ENCODE measurements around the gene RBMS2.
"Not testable (repeated sequence)": the region's sequence is repeated elsewhere in the genome, so short reads cannot be mapped to it uniquely, and the experiment has no call there.

The RBMS2 gene

DNA sequence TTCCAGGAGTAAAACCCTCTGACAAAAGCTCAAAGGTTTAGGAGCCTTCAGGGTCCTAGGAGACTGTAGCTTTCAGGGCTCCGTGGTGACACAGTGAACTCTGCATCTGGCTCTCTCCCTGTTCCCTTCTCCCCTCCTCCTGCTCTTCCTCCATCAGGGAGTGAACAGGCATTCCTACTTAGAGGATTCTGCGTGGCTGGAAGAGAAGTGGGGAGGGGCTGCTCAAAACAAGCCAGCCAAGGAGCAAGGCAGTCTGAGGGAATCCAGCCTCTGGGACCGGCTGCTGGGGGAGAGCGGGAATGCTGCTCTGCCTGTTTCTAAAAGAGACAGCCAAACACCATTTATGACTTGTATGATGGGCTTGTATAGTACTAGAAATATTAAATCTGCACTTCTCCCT, 49.5 kb downstream of the RBMS2 start (continued):
- TF ChIP-seq, protein P1, sequence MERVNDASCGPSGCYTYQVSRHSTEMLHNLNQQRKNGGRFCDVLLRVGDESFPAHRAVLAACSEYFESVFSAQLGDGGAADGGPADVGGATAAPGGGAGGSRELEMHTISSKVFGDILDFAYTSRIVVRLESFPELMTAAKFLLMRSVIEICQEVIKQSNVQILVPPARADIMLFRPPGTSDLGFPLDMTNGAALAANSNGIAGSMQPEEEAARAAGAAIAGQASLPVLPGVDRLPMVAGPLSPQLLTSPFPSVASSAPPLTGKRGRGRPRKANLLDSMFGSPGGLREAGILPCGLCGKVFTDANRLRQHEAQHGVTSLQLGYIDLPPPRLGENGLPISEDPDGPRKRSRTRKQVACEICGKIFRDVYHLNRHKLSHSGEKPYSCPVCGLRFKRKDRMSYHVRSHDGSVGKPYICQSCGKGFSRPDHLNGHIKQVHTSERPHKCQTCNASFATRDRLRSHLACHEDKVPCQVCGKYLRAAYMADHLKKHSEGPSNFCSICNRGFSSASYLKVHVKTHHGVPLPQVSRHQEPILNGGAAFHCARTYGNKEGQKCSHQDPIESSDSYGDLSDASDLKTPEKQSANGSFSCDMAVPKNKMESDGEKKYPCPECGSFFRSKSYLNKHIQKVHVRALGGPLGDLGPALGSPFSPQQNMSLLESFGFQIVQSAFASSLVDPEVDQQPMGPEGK (CRISPR knock-in tag; IDR thresholded peaks at IDR 0.05; ENCODE audit: borderline replicate concordance), result no peak
- TF ChIP-seq ZFP3 (CRISPR knock-in tag; IDR thresholded peaks at IDR 0.05) (no peak), ISL1 (CRISPR knock-in tag; IDR thresholded peaks at IDR 0.05) (no peak)

DNA sequence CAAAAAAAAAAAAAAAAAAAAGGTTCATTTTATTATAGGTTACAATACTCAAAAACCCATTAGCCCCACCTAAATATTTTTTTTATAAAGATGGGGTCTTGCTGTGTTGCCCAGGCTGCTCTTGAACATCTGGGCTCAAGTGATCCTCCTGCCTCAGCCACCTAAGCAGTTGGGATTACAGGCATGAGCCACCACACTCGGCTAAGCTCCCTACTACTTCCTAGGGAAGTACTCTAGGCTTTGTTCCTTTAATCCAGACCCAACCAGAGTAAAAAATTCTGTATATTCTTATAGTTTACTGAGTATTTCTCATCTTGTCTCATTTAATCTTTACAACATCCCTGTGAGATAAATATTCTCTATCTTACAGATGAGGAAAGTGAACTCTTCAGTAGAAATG, 50.7 kb downstream of the RBMS2 start:
- TF ChIP-seq ARNTL (CRISPR knock-in tag; IDR thresholded peaks at IDR 0.05; ENCODE audit: borderline replicate concordance, low read depth) (no peak), SNAI2 (CRISPR knock-in tag; IDR thresholded peaks at IDR 0.05) (no peak), ZNF8 (CRISPR knock-in tag; IDR thresholded peaks at IDR 0.05) (no peak), ZNF70 (CRISPR knock-in tag; IDR thresholded peaks at IDR 0.05) (no peak), CSDC2 (CRISPR knock-in tag; IDR thresholded peaks at IDR 0.05) (no peak), ESRRG (CRISPR knock-in tag; IDR thresholded peaks at IDR 0.05) (no peak), BACH2 (CRISPR knock-in tag; IDR thresholded peaks at IDR 0.05; ENCODE audit: borderline replicate concordance) (no peak), ISL1 (CRISPR knock-in tag; IDR thresholded peaks at IDR 0.05) (no peak), PPARA (CRISPR knock-in tag; IDR thresholded peaks at IDR 0.05; ENCODE audit: borderline replicate concordance) (no peak), TOX (CRISPR knock-in tag; IDR thresholded peaks at IDR 0.05; ENCODE audit: borderline replicate concordance) (no peak), ZNF565 (CRISPR knock-in tag; conservative IDR thresholded peaks at IDR 0.05; ENCODE audit: low read depth) (no peak), ZFP30 (CRISPR knock-in tag; IDR thresholded peaks at IDR 0.05) (no peak), OSR1 (CRISPR knock-in tag; IDR thresholded peaks at IDR 0.05) (no peak)
- TF ChIP-seq, protein P1 (CRISPR knock-in tag; IDR thresholded peaks at IDR 0.05; ENCODE audit: borderline replicate concordance), result no peak
- TF ChIP-seq, protein P2, sequence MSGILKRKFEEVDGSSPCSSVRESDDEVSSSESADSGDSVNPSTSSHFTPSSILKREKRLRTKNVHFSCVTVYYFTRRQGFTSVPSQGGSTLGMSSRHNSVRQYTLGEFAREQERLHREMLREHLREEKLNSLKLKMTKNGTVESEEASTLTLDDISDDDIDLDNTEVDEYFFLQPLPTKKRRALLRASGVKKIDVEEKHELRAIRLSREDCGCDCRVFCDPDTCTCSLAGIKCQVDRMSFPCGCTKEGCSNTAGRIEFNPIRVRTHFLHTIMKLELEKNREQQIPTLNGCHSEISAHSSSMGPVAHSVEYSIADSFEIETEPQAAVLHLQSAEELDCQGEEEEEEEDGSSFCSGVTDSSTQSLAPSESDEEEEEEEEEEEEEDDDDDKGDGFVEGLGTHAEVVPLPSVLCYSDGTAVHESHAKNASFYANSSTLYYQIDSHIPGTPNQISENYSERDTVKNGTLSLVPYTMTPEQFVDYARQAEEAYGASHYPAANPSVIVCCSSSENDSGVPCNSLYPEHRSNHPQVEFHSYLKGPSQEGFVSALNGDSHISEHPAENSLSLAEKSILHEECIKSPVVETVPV (CRISPR knock-in tag; IDR thresholded peaks at IDR 0.05), result no peak
- TF ChIP-seq, protein P3, sequence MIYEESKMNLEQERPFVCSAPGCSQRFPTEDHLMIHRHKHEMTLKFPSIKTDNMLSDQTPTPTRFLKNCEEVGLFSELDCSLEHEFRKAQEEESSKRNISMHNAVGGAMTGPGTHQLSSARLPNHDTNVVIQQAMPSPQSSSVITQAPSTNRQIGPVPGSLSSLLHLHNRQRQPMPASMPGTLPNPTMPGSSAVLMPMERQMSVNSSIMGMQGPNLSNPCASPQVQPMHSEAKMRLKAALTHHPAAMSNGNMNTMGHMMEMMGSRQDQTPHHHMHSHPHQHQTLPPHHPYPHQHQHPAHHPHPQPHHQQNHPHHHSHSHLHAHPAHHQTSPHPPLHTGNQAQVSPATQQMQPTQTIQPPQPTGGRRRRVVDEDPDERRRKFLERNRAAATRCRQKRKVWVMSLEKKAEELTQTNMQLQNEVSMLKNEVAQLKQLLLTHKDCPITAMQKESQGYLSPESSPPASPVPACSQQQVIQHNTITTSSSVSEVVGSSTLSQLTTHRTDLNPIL (CRISPR knock-in tag; IDR thresholded peaks at IDR 0.05; ENCODE audit: low read depth), result no peak
- TF ChIP-seq, protein P4, sequence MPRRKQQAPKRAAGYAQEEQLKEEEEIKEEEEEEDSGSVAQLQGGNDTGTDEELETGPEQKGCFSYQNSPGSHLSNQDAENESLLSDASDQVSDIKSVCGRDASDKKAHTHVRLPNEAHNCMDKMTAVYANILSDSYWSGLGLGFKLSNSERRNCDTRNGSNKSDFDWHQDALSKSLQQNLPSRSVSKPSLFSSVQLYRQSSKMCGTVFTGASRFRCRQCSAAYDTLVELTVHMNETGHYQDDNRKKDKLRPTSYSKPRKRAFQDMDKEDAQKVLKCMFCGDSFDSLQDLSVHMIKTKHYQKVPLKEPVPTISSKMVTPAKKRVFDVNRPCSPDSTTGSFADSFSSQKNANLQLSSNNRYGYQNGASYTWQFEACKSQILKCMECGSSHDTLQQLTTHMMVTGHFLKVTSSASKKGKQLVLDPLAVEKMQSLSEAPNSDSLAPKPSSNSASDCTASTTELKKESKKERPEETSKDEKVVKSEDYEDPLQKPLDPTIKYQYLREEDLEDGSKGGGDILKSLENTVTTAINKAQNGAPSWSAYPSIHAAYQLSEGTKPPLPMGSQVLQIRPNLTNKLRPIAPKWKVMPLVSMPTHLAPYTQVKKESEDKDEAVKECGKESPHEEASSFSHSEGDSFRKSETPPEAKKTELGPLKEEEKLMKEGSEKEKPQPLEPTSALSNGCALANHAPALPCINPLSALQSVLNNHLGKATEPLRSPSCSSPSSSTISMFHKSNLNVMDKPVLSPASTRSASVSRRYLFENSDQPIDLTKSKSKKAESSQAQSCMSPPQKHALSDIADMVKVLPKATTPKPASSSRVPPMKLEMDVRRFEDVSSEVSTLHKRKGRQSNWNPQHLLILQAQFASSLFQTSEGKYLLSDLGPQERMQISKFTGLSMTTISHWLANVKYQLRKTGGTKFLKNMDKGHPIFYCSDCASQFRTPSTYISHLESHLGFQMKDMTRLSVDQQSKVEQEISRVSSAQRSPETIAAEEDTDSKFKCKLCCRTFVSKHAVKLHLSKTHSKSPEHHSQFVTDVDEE (CRISPR knock-in tag; IDR thresholded peaks at IDR 0.05), result no peak
- TF ChIP-seq, protein P5, sequence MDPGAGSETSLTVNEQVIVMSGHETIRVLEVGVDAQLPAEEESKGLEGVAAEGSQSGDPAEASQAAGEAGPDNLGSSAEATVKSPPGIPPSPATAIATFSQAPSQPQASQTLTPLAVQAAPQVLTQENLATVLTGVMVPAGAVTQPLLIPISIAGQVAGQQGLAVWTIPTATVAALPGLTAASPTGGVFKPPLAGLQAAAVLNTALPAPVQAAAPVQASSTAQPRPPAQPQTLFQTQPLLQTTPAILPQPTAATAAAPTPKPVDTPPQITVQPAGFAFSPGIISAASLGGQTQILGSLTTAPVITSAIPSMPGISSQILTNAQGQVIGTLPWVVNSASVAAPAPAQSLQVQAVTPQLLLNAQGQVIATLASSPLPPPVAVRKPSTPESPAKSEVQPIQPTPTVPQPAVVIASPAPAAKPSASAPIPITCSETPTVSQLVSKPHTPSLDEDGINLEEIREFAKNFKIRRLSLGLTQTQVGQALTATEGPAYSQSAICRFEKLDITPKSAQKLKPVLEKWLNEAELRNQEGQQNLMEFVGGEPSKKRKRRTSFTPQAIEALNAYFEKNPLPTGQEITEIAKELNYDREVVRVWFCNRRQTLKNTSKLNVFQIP (CRISPR knock-in tag; IDR thresholded peaks at IDR 0.05; ENCODE audit: borderline replicate concordance, low read depth), result no peak
- ATAC-seq, result no peak

GRCh38 chr12:56574210-56574609, 52.6 kb downstream of the RBMS2 start:
- no peak for TF ChIP-seq CSDC2 (CRISPR knock-in tag; IDR thresholded peaks at IDR 0.05)
- TF ChIP-seq, protein P1 (CRISPR knock-in tag; IDR thresholded peaks at IDR 0.05; ENCODE audit: borderline replicate concordance), result no peak
- no peak for TF ChIP-seq ZFP3 (CRISPR knock-in tag; IDR thresholded peaks at IDR 0.05)
- no peak for TF ChIP-seq ISL1 (CRISPR knock-in tag; IDR thresholded peaks at IDR 0.05)
- no peak for ATAC-seq

GRCh38 chr12:56577248-56577647, 55.6 kb downstream of the RBMS2 start:
- ATAC-seq, result not testable (repeated sequence)
